ENCODE measurements around the gene EMC8. TPM values are rescaled to one million over a fixed set of nuclear protein-coding genes. Genes with fewer than 3 reads are reported as not detected.

The EMC8 gene
- total RNA-seq, 1 donor from 2014 or later: 45.9 TPM

DNA sequence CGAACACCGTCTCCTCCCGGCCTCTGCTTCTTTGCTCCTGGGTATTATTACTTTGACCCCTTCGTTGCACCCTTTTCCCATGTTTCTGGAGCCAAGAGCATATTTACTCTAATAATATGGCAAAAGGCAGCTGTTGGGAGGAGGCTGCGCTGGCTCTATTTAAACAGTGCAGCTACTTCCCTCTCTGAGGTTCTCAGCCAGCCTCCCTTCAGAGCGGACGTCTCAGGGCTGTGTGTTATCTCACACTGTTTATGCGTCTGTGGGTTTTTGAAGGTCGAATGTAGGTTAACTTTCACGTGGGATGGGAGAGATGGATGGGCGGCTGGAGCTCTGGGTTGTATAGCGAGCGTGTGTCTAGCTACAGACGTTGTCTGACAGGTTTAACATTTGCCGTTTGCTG lies 45.4 kb upstream of the EMC8 start:
- TF ChIP-seq, protein P1, sequence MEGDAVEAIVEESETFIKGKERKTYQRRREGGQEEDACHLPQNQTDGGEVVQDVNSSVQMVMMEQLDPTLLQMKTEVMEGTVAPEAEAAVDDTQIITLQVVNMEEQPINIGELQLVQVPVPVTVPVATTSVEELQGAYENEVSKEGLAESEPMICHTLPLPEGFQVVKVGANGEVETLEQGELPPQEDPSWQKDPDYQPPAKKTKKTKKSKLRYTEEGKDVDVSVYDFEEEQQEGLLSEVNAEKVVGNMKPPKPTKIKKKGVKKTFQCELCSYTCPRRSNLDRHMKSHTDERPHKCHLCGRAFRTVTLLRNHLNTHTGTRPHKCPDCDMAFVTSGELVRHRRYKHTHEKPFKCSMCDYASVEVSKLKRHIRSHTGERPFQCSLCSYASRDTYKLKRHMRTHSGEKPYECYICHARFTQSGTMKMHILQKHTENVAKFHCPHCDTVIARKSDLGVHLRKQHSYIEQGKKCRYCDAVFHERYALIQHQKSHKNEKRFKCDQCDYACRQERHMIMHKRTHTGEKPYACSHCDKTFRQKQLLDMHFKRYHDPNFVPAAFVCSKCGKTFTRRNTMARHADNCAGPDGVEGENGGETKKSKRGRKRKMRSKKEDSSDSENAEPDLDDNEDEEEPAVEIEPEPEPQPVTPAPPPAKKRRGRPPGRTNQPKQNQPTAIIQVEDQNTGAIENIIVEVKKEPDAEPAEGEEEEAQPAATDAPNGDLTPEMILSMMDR (conservative IDR thresholded peaks at IDR 0.05; ENCODE audit: low read depth, low read length): no peak
- DNase-seq (ENCODE audit: low read depth): no peak
- H3K4me3 ChIP-seq (ENCODE audit: low read depth, low read length): no peak overlapping the region

DNA sequence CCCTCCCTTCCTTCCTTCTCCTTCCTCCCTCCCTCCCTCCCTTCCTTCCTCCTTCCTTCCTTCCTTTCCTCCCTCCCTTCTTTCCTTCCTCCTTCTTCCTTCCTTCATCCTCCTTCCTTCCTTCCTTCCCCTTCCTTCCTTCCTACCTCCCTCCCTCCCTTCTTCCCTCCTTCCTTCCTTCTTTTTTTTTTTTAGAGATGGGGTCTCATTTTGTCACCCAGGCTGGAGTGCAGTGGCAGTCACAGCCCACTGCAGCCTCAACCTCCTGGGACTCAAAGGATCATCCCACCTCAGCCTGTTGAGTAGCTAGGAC lies 44.8 kb upstream of the EMC8 start:
- no peak overlapping the region for H3K4me3 ChIP-seq (ENCODE audit: low read depth, low read length)
- TF ChIP-seq, protein P1 (conservative IDR thresholded peaks at IDR 0.05; ENCODE audit: low read depth, low read length): no peak
- no peak for DNase-seq (ENCODE audit: low read depth)

- H3K4me3 ChIP-seq (ENCODE audit: low read depth, low read length): no peak overlapping the region
- TF ChIP-seq, protein P1 (conservative IDR thresholded peaks at IDR 0.05; ENCODE audit: low read depth, low read length): no peak
- no peak for DNase-seq (ENCODE audit: low read depth)
Measured at GRCh38 chr16:85843471-85844168, 44.3 kb upstream of the EMC8 start.

DNA sequence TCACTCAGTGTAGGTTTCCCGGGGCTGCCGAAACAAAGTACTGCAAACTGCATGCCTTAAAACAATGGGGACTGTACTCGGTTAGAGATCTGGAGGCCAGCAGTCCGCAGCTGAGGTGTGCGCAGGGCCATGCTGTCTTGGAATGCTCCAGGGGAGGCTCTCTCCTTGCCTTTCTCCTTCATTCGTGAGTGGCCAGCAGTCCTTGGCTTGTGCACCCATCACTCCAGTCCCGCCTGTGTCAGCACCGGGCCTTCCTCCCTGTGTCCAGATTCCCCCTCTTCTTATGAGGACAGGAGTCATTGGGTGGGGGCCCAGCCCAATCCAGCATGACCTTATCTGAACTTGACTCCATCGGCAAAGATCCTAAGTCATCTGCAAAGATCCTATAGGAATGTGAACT lies 43.5 kb upstream of the EMC8 start:
- H3K4me3 ChIP-seq (ENCODE audit: low read depth, low read length): no peak overlapping the region
- TF ChIP-seq, protein P1 (conservative IDR thresholded peaks at IDR 0.05; ENCODE audit: low read depth, low read length): no peak
- no peak for DNase-seq (ENCODE audit: low read depth)

DNA sequence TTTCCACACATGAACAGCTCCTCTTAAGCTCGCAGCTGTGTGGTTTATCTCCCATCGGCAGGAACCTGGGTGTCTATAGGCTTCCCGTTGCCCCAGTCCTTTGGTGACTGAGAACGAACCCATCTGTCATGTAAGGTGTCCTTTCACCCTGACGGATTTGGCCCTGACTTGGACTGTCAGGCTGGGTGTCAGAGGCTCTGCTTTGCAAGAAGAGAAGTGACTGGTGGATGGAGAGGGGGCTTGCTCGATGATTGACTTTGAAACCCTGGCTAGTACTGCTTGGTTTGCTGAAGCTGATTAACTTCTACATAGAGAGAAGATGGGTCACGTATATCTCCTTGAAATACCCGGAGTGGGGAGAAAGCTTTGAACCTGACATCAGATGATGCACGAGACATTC lies 43.1 kb upstream of the EMC8 start:
- no peak for DNase-seq (ENCODE audit: low read depth)
- TF ChIP-seq, protein P1 (conservative IDR thresholded peaks at IDR 0.05; ENCODE audit: low read depth, low read length): no peak
- no peak overlapping the region for H3K4me3 ChIP-seq (ENCODE audit: low read depth, low read length)

DNA sequence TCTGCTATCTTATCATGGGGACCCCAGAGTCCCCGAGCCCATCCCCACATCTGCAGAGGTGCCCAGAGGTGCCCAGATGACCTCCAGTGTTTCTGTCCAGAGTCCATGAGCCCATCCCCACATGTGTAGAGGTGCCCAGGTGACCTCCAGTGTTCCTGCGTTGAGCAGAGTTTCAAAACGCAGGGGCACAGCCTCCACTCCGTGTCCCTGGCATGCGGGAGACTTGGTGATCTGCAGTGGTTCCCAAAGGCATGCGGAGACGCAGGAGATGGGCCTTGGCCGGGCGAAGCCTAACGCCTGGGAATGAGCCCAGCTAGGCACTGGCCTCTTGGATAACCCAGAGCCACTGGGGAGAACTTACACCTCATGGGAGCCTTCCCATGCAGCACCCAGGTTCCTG lies 41.5 kb upstream of the EMC8 start:
- no peak for DNase-seq (ENCODE audit: low read depth)
- H3K4me3 ChIP-seq (ENCODE audit: low read depth, low read length): no peak overlapping the region
- TF ChIP-seq, protein P1 (conservative IDR thresholded peaks at IDR 0.05; ENCODE audit: low read depth, low read length): no peak

DNA sequence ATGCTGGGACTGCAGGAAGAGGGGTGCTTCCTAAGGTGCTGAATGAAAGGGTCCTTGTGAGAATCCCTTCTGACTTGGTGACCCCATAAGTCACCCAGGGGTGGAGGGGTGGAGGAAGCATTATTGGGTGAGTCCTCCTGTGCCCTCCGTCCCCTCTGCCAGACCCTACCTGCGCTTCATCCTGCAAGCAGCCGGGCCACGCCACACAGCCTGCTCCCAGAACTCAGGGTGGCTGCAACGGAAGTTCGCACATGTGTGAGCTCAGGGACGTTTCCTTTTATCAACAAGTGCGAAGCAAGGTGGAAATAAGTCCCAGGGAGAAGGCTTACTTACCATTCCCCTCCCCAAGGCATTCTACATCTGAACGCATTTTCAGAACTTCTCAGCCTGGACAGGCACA lies 41.1 kb upstream of the EMC8 start:
- no peak overlapping the region for H3K4me3 ChIP-seq (ENCODE audit: low read depth, low read length)
- no peak for DNase-seq (ENCODE audit: low read depth)
- TF ChIP-seq, protein P1 (conservative IDR thresholded peaks at IDR 0.05; ENCODE audit: low read depth, low read length): no peak

Data from epithelial cell of proximal tubule (primary cell).